Right lung (tissue), 5 donors: ENCODE data around the gene RNU6-1. TPM values are rescaled to one million over a fixed set of nuclear protein-coding genes. Genes with fewer than 3 reads are reported as not detected.

ENCODE experiments used
- DNase-seq, 2 donors: peaks; one replicate each; pipeline ENCODE4 v3.0.0-alpha.2; 2013
- polyA plus RNA-seq, 5 donors: library from polyadenylated mRNA; unstranded; fragments of 120-200 nt; gene quantifications; one replicate each; pipeline versions ENCODE4 v1.2.1 to v1.2.3, GENCODE V29; 2013; ENCODE audit warnings: inconsistent platforms in 1 of 5, low replicate concordance in 1 of 5; ENCODE audit not compliant: insufficient read length in 5 of 5, insufficient read depth in 1 of 5

Gene RNU6-1
- polyA plus RNA-seq, 5 donors, result not detected

GRCh38 chr15:67833710-67834511 is 5.9 kb downstream of the RNU6-1 start:
- DNase-seq, result no peak

GRCh38 chr15:67832897-67833709 is 6.7 kb downstream of the RNU6-1 start:
- DNase-seq, result no peak

- DNase-seq, result no peak
Observed at GRCh38 chr15:67832031-67832551, 7.8 kb downstream of the RNU6-1 start.

GRCh38 chr15:67831363-67831762 is 8.5 kb downstream of the RNU6-1 start:
- DNase-seq, result no peak

GRCh38 chr15:67829647-67830504 is 10.0 kb downstream of the RNU6-1 start:
- DNase-seq, result no peak

- DNase-seq, result no peak
Observed at GRCh38 chr15:67828969-67829646, 10.7 kb downstream of the RNU6-1 start.

GRCh38 chr15:67828278-67828968 is 11.4 kb downstream of the RNU6-1 start:
- no peak for DNase-seq

- DNase-seq, result no peak
Observed at GRCh38 chr15:67827562-67828277, 12.1 kb downstream of the RNU6-1 start.

GRCh38 chr15:67826717-67827561 is 12.9 kb downstream of the RNU6-1 start:
- DNase-seq, result no peak

- DNase-seq, result no peak
Observed at GRCh38 chr15:67825881-67826716, 13.7 kb downstream of the RNU6-1 start.

- no peak for DNase-seq
Observed at GRCh38 chr15:67824976-67825880, 14.6 kb downstream of the RNU6-1 start, which contains the start of gene SKOR1. SKOR1 (plus strand) TSS chr15:67825509; CDS start chr15:67825603, 94 bp downstream.

- DNase-seq, result no peak
Observed at GRCh38 chr15:67824197-67824968, 15.5 kb downstream of the RNU6-1 start.

- DNase-seq, result no peak
Observed at GRCh38 chr15:67823314-67824196, 16.3 kb downstream of the RNU6-1 start.

- no peak for DNase-seq
Observed at GRCh38 chr15:67822537-67823313, 17.1 kb downstream of the RNU6-1 start.
